ENCODE results near the gene STXBP5. TPM values are rescaled to one million over a fixed set of nuclear protein-coding genes. Genes with fewer than 3 reads are reported as not detected.

Gene STXBP5
- total and polyA plus RNA-seq, 2 of the 13 experiments (the other 11 are each of a cell fraction or from before 2014, with no cell fraction given) = 8.8 to 19.4 TPM

GRCh38 chr6:147159536-147160374 lies 44.5 kb upstream of the STXBP5 start:
- FAIRE-seq (no peak), ATAC-seq (no peak), DNase-seq (ENCODE audit: low spot score) (no peak)
- no peaks in the 10 kb centered on the region for H3K79me2 ChIP-seq (ENCODE audit: insufficient read depth, low read length)
- ChIA-PET POLR2A (no interaction called here), CTCF (ENCODE audit: low intra/inter-chr PET ratio, low total read pairs) (no interaction called here)
- H3K27ac ChIP-seq (ENCODE audit: extremely low read length, insufficient read depth, low read length) = no peak overlapping the region
- H3K27me3 ChIP-seq (ENCODE audit: control insufficient read depth in 1 of 2, insufficient read depth in 2 of 2, low read length in 2 of 2) = no peaks in the 10 kb centered on the region
- no TSS peak for BruUV-seq (replicated peaks)
- H3K4me3 ChIP-seq (replicated peaks in 1 of 3; ENCODE audit: insufficient read depth in 1 of 3, low read depth in 2 of 3, low read length in 3 of 3) = no peak overlapping the region
- H3K9me3 ChIP-seq (ENCODE audit: low read length) = no peaks in the 10 kb centered on the region
- H3K9ac ChIP-seq (ENCODE audit: insufficient read depth, low read depth, low read length) = no peak overlapping the region
- TF ChIP-seq NR2F6 (IDR thresholded peaks at IDR 0.05) (no peak), NR2F6 (CRISPR knock-in tag; IDR thresholded peaks at IDR 0.05) (no peak), TSC22D2 (CRISPR knock-in tag; IDR thresholded peaks at IDR 0.05; ENCODE audit: borderline replicate concordance) (no peak), ASH2L (IDR thresholded peaks at IDR 0.05; ENCODE audit: insufficient read length, low read depth, low read length) (no peak), ZNF710 (CRISPR knock-in tag; IDR thresholded peaks at IDR 0.05; ENCODE audit: borderline replicate concordance) (no peak), SALL1 (CRISPR knock-in tag; IDR thresholded peaks at IDR 0.05) (no peak), RNF2 (conservative IDR thresholded peaks at IDR 0.05; ENCODE audit: low read depth) (no peak), FOXA3 (CRISPR knock-in tag; IDR thresholded peaks at IDR 0.05) (no peak), KAT7 (CRISPR knock-in tag; IDR thresholded peaks at IDR 0.05; ENCODE audit: borderline replicate concordance) (no peak), PCBP1 (IDR thresholded peaks at IDR 0.05; ENCODE audit: borderline replicate concordance, low read depth, low read length) (no peak), ZNF20 (CRISPR knock-in tag; IDR thresholded peaks at IDR 0.05) (no peak), MTA3 (CRISPR knock-in tag; IDR thresholded peaks at IDR 0.05) (no peak), DPF2 (CRISPR knock-in tag; IDR thresholded peaks at IDR 0.05; ENCODE audit: borderline replicate concordance, low read depth) (no peak), HOXA9 (CRISPR knock-in tag; IDR thresholded peaks at IDR 0.05; ENCODE audit: borderline replicate concordance) (no peak), HDAC2 (CRISPR knock-in tag; IDR thresholded peaks at IDR 0.05) (no peak), ZNF546 (CRISPR knock-in tag; conservative IDR thresholded peaks at IDR 0.05) (no peak), HMGXB4 (CRISPR knock-in tag; IDR thresholded peaks at IDR 0.05; ENCODE audit: borderline replicate concordance in 1 of 2, low read depth in 1 of 2) (no peak), TARDBP (CRISPR knock-in tag; IDR thresholded peaks at IDR 0.05) (no peak), ZSCAN21 (CRISPR knock-in tag; IDR thresholded peaks at IDR 0.05; ENCODE audit: borderline replicate concordance) (no peak), MTA1 (CRISPR knock-in tag; IDR thresholded peaks at IDR 0.05; ENCODE audit: borderline replicate concordance) (no peak)
- no peaks in the 10 kb centered on the region for H3K36me3 ChIP-seq (replicated peaks in 1 of 2; ENCODE audit: control insufficient read depth in 1 of 2, insufficient read depth in 2 of 2, low read length in 2 of 2)
- H3K4me2 ChIP-seq (ENCODE audit: low read depth, low read length) = no peak overlapping the region
- H2AFZ ChIP-seq (ENCODE audit: low read length) = no peak overlapping the region
- in situ Hi-C loops (cut with HindIII; ENCODE audit: extremely low pct_ligation_motif_present, low pct_unique_long_range_greater_than_20kb) = no loop called here
- H4K20me1 ChIP-seq (ENCODE audit: insufficient read depth, low read length) = no peaks in the 10 kb centered on the region
- H3K4me1 ChIP-seq (ENCODE audit: insufficient read depth, low read length) = no peaks in the 10 kb centered on the region
- WGBS (ENCODE audit: low lambda C conversion rate) = 32% methylated on average over 2 of the region's 2 CpGs
- intact Hi-C loops (cut with micrococcal nuclease; ENCODE audit: unreplicated experiment) = no loop called here
